WTC11 (cell line): Measurements from ENCODE around the gene KCNJ1. TPM values are rescaled to one million over a fixed set of nuclear protein-coding genes. Genes with fewer than 3 reads are reported as not detected.

Source experiments
- ATAC-seq: fragments of 200-7000 bp; cut with Tn5 transposase; 2 replicates; pipeline ENCODE4 v1.10.0; 2021; ENCODE audit warnings: mild to moderate bottlenecking, moderate library complexity
- CTCF ChIA-PET: fragments of 300-600 bp; sonication (Branson Sonifier 250); formaldehyde crosslinking; loops from one replicate; lab custom pipeline; 2021; ENCODE audit warnings: antibody characterized with exemption; lab: Charles Lee
- POLR2A ChIA-PET: fragments of 350-600 bp; sonication (Branson Sonifier 250); formaldehyde crosslinking; loops from one replicate; lab custom pipeline; 2021; ENCODE audit warnings: antibody characterized with exemption; lab: Charles Lee
- DNase-seq: peaks from one replicate; pipeline ENCODE4 v3.0.0; 2021; ENCODE audit warnings: low spot score
- H3K27ac Mint-ChIP-seq: 2 replicates; pipeline ENCODE4 v1.8.0; 2021; ENCODE audit warnings: mixed read lengths
- H3K27me3 Mint-ChIP-seq: 2 replicates; pipeline ENCODE4 v1.8.0; 2021; ENCODE audit warnings: low read depth, mild to moderate bottlenecking, moderate library complexity, mixed read lengths
- H3K36me3 Mint-ChIP-seq: 2 replicates; pipeline ENCODE4 v1.8.0; 2021; ENCODE audit warnings: mixed read lengths
- H3K4me1 Mint-ChIP-seq: 2 replicates; pipeline ENCODE4 v1.8.0; 2022; ENCODE audit warnings: mixed read lengths
- H3K4me3 Mint-ChIP-seq: 2 replicates; pipeline ENCODE4 v1.8.0; 2021; ENCODE audit warnings: mild to moderate bottlenecking, moderate library complexity, mixed read lengths
- H3K9me3 Mint-ChIP-seq: 2 replicates; pipeline ENCODE4 v1.8.0; 2021; ENCODE audit warnings: mixed read lengths
- CBFB ChIP-seq: sonication (generic); formaldehyde crosslinking; IDR thresholded peaks from 2 replicates; pipeline ENCODE4 v1.8.1; 2022; ENCODE audit warnings: mild to moderate bottlenecking, low read depth, missing genetic modification reagents
- ELF4 ChIP-seq: sonication (generic); formaldehyde crosslinking; IDR thresholded peaks from 2 replicates; pipeline ENCODE4 v1.8.1; 2022; ENCODE audit warnings: low read depth, mild to moderate bottlenecking, moderate library complexity, missing genetic modification reagents
- EMX1 ChIP-seq: fragments of 250-450 bp; sonication (Bioruptor Pico); IDR thresholded peaks from 2 replicates; pipeline ENCODE4 v1.8.0; 2021; ENCODE audit warnings: mild to moderate bottlenecking
- GABPB1 ChIP-seq: sonication (generic); formaldehyde crosslinking; IDR thresholded peaks from 2 replicates; pipeline ENCODE4 v1.8.1; 2023; ENCODE audit warnings: mild to moderate bottlenecking, missing genetic modification reagents
- GRHL2 ChIP-seq: fragments of 250-450 bp; sonication (Bioruptor Pico); IDR thresholded peaks from 2 replicates; pipeline ENCODE4 v1.8.0; 2022; ENCODE audit warnings: mild to moderate bottlenecking, moderate library complexity; ENCODE audit not compliant: insufficient replicate concordance, severe bottlenecking
- HMGA2 ChIP-seq: fragments of 250-450 bp; sonication (Bioruptor Pico); IDR thresholded peaks from 2 replicates; pipeline ENCODE4 v1.4.0; 2021; ENCODE audit warnings: mild to moderate bottlenecking, moderate library complexity
- MXD4 ChIP-seq: fragments of 250-450 bp; sonication (Bioruptor Pico); IDR thresholded peaks from 2 replicates; pipeline ENCODE4 v1.8.0; 2021; ENCODE audit warnings: mild to moderate bottlenecking, moderate library complexity, borderline replicate concordance
- NFYB ChIP-seq: sonication (generic); formaldehyde crosslinking; conservative IDR thresholded peaks from 2 replicates; pipeline ENCODE4 v1.8.0; 2022; ENCODE audit warnings: low read depth, missing genetic modification reagents
- NR1H2 ChIP-seq: sonication (generic); formaldehyde crosslinking; IDR thresholded peaks from 2 replicates; pipeline ENCODE4 v1.9.0; 2021; ENCODE audit warnings: mild to moderate bottlenecking, moderate library complexity, missing genetic modification reagents
- NR3C1 ChIP-seq: sonication (generic); formaldehyde crosslinking; conservative IDR thresholded peaks from 2 replicates; pipeline ENCODE4 v1.8.1; 2023; ENCODE audit warnings: low read depth, mild to moderate bottlenecking, missing genetic modification reagents
- RELA ChIP-seq: sonication (generic); formaldehyde crosslinking; IDR thresholded peaks from 2 replicates; pipeline ENCODE4 v1.8.1; 2022; ENCODE audit warnings: missing genetic modification reagents, mild to moderate bottlenecking, borderline replicate concordance
- RORB ChIP-seq: fragments of 250-450 bp; sonication (Bioruptor Pico); IDR thresholded peaks from 2 replicates; pipeline ENCODE4 v1.9.0; 2021; ENCODE audit warnings: mild to moderate bottlenecking
- ZNF138 ChIP-seq: sonication (generic); formaldehyde crosslinking; conservative IDR thresholded peaks from 2 replicates; pipeline ENCODE4 v1.8.1; 2022; ENCODE audit warnings: mild to moderate bottlenecking, moderate library complexity, missing genetic modification reagents
- ZNF219 ChIP-seq: sonication (generic); formaldehyde crosslinking; IDR thresholded peaks from 2 replicates; pipeline ENCODE4 v1.8.0; 2023; ENCODE audit warnings: missing genetic modification reagents, mild to moderate bottlenecking, borderline replicate concordance
- ZNF232 ChIP-seq: sonication (generic); formaldehyde crosslinking; IDR thresholded peaks from 2 replicates; pipeline ENCODE4 v1.8.0; 2022; ENCODE audit warnings: mild to moderate bottlenecking, missing genetic modification reagents
- ZNF671 ChIP-seq: fragments of 250-450 bp; sonication (Bioruptor Pico); IDR thresholded peaks from 2 replicates; pipeline ENCODE4 v1.8.0; 2021; ENCODE audit warnings: mild to moderate bottlenecking
- total RNA-seq: library from RNA; stranded (reverse); gene quantifications from 3 replicates; pipeline ENCODE4 v1.2.3, GENCODE V29; 2021
- TF ChIP-seq, protein P1 (sequence below): sonication (generic); formaldehyde crosslinking; IDR thresholded peaks from 2 replicates; pipeline ENCODE4 v1.8.1; 2022; ENCODE audit warnings: mild to moderate bottlenecking, moderate library complexity, missing genetic modification reagents
- TF ChIP-seq, protein P2 (sequence below): fragments of 200-600 bp; IDR thresholded peaks from 2 replicates; pipeline ENCODE4 v1.8.0; 2022; ENCODE audit warnings: antibody characterized with exemption
- TF ChIP-seq, protein P3 (sequence below): sonication (generic); formaldehyde crosslinking; conservative IDR thresholded peaks from 2 replicates; pipeline ENCODE4 v1.8.1; 2023; ENCODE audit warnings: mild to moderate bottlenecking, low read depth, missing genetic modification reagents, moderate library complexity
- TF ChIP-seq, protein P4 (sequence below): fragments of 250-450 bp; sonication (Bioruptor Pico); IDR thresholded peaks from 2 replicates; pipeline ENCODE4 v1.9.0; 2021; ENCODE audit warnings: moderate library complexity, mild to moderate bottlenecking, inconsistent platforms, borderline replicate concordance
- TF ChIP-seq, protein P5 (sequence below): sonication (generic); formaldehyde crosslinking; IDR thresholded peaks from 2 replicates; pipeline ENCODE4 v1.8.1; 2022; ENCODE audit warnings: low read depth, mild to moderate bottlenecking, moderate library complexity, missing genetic modification reagents, borderline replicate concordance
- TF ChIP-seq, protein P6 (sequence below): sonication (generic); formaldehyde crosslinking; IDR thresholded peaks from 2 replicates; pipeline ENCODE4 v1.8.0; 2022; ENCODE audit warnings: mild to moderate bottlenecking, missing genetic modification reagents
- TF ChIP-seq, protein P7 (sequence below): sonication (generic); formaldehyde crosslinking; IDR thresholded peaks from 2 replicates; pipeline ENCODE4 v1.8.1; 2022; ENCODE audit warnings: mild to moderate bottlenecking, missing genetic modification reagents, moderate library complexity, borderline replicate concordance

KCNJ1 gene
- total RNA-seq, 1 experiment from 2014 or later, result 0.24 TPM

DNA sequence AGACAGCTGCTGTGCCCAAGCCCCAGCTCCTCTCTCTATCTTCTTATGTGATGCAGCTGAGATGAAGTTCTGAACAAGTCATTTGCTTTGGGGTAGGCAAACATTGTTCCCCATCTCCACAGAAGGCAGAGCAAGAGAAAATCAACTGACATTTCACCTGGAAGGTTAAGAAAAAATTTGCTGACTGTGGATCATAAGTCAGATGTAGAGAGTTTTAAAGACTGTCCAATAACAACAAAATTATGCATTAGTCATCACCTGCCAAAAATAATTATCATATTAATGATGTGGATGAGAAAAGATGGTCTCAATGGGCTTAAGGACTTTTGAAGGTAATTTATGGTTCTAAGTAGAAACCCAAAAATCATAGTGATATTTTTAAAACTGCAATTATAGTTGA, 59.2 kb downstream of the KCNJ1 start:
- no peak for TF ChIP-seq GABPB1 (CRISPR knock-in tag)
- no peak for TF ChIP-seq MXD4 (CRISPR knock-in tag)
- no peak for TF ChIP-seq EMX1 (CRISPR knock-in tag)
- TF ChIP-seq, protein P1, sequence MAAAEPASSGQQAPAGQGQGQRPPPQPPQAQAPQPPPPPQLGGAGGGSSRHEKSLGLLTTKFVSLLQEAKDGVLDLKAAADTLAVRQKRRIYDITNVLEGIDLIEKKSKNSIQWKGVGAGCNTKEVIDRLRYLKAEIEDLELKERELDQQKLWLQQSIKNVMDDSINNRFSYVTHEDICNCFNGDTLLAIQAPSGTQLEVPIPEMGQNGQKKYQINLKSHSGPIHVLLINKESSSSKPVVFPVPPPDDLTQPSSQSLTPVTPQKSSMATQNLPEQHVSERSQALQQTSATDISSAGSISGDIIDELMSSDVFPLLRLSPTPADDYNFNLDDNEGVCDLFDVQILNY, result no peak
- no peak for TF ChIP-seq ZNF232 (CRISPR knock-in tag)
- TF ChIP-seq, protein P2, sequence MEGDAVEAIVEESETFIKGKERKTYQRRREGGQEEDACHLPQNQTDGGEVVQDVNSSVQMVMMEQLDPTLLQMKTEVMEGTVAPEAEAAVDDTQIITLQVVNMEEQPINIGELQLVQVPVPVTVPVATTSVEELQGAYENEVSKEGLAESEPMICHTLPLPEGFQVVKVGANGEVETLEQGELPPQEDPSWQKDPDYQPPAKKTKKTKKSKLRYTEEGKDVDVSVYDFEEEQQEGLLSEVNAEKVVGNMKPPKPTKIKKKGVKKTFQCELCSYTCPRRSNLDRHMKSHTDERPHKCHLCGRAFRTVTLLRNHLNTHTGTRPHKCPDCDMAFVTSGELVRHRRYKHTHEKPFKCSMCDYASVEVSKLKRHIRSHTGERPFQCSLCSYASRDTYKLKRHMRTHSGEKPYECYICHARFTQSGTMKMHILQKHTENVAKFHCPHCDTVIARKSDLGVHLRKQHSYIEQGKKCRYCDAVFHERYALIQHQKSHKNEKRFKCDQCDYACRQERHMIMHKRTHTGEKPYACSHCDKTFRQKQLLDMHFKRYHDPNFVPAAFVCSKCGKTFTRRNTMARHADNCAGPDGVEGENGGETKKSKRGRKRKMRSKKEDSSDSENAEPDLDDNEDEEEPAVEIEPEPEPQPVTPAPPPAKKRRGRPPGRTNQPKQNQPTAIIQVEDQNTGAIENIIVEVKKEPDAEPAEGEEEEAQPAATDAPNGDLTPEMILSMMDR, result no peak
- no peak for TF ChIP-seq RORB (CRISPR knock-in tag)
- TF ChIP-seq GRHL2 (CRISPR knock-in tag), result no peak
- no peak for TF ChIP-seq ZNF671
- no peak for TF ChIP-seq NR1H2 (CRISPR knock-in tag)
- TF ChIP-seq CBFB (CRISPR knock-in tag), result no peak
- TF ChIP-seq, protein P3, sequence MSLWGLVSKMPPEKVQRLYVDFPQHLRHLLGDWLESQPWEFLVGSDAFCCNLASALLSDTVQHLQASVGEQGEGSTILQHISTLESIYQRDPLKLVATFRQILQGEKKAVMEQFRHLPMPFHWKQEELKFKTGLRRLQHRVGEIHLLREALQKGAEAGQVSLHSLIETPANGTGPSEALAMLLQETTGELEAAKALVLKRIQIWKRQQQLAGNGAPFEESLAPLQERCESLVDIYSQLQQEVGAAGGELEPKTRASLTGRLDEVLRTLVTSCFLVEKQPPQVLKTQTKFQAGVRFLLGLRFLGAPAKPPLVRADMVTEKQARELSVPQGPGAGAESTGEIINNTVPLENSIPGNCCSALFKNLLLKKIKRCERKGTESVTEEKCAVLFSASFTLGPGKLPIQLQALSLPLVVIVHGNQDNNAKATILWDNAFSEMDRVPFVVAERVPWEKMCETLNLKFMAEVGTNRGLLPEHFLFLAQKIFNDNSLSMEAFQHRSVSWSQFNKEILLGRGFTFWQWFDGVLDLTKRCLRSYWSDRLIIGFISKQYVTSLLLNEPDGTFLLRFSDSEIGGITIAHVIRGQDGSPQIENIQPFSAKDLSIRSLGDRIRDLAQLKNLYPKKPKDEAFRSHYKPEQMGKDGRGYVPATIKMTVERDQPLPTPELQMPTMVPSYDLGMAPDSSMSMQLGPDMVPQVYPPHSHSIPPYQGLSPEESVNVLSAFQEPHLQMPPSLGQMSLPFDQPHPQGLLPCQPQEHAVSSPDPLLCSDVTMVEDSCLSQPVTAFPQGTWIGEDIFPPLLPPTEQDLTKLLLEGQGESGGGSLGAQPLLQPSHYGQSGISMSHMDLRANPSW, result no peak
- Mint-ChIP-seq H3K9me3 (0 out of 2 replicates have a peak, but pooled peaks cover 3% of the 10 kb centered on the region), H3K36me3 (no peaks in the 10 kb centered on the region), H3K27ac (no peak overlapping the region), H3K4me1 (peaks cover 14% of the 10 kb centered on the region), H3K4me3 (no peak overlapping the region), H3K27me3 (peaks cover 3% of the 10 kb centered on the region; the same call in 1 of the 2 replicates)
- DNase-seq (no peak), ATAC-seq (no peak)
- ChIA-PET POLR2A (no interaction called here), CTCF (interaction anchor here (0.8 to 3.2 kb wide), 2 partner anchors 18 to 23 kb away, joined by 3 to 12 read pairs; no protein-coding TSS in a partner anchor)

DNA sequence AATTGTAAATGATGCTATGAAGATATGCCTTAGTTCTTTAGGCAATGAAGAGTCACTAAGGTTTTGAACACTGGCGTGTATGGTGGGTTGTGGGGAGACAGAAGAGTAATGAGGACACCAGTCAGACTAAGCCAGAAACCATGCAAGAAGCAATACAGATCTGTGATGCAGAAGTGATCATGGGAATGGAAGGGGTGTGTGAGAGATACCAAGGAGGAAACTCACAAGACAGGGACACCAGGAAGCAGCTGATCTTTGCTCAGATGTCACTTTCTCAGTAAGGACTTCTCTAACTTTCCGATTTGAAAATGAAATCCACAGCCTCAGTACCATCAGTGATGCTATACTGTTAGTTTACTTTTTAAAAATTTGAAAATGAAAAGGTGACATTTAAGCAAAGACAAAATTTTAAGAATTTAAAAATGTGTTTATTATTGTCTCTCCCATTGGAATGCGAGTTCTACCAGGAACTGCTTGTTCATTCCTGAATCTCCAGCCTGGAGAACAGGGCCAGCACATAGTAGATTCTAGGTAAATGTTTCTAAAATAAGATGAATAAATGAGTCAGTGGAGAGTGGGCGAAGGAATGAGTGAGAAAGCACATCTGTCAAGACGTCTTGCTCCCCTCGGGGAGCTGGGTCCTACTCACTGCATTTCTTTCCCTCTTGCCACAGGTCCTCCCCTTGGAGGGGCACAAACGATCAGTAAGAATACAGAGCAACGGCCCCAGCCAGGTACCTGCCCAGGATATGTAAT, 60.4 kb downstream of the KCNJ1 start:
- Mint-ChIP-seq H3K9me3 (0 out of 2 replicates have a peak, but pooled peaks cover 3% of the 10 kb centered on the region), H3K27me3 (peaks cover 3% of the 10 kb centered on the region; the same call in 1 of the 2 replicates), H3K27ac (no peak overlapping the region), H3K4me1 (peaks cover 16% of the 10 kb centered on the region), H3K36me3 (no peaks in the 10 kb centered on the region), H3K4me3 (no peak overlapping the region)
- DNase-seq (no peak), ATAC-seq (no peak)
- CTCF ChIA-PET, result interaction anchor here (3.2 kb wide), 1 partner anchor 25 kb away, joined by 12 read pairs; no protein-coding TSS in a partner anchor
- POLR2A ChIA-PET, result no interaction called here
- TF ChIP-seq ZNF671, result no peak
- TF ChIP-seq, protein P1, result no peak
- no peak for TF ChIP-seq ZNF219
- TF ChIP-seq, protein P4, sequence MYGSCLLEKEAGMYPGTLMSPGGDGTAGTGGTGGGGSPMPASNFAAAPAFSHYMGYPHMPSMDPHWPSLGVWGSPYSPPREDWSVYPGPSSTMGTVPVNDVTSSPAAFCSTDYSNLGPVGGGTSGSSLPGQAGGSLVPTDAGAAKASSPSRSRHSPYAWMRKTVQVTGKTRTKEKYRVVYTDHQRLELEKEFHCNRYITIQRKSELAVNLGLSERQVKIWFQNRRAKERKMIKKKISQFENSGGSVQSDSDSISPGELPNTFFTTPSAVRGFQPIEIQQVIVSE (CRISPR knock-in tag), result no peak
- no peak for TF ChIP-seq ELF4 (CRISPR knock-in tag)
- no peak for TF ChIP-seq HMGA2
- no peak for TF ChIP-seq RELA (CRISPR knock-in tag)
- no peak for TF ChIP-seq ZNF138
- TF ChIP-seq, protein P5, sequence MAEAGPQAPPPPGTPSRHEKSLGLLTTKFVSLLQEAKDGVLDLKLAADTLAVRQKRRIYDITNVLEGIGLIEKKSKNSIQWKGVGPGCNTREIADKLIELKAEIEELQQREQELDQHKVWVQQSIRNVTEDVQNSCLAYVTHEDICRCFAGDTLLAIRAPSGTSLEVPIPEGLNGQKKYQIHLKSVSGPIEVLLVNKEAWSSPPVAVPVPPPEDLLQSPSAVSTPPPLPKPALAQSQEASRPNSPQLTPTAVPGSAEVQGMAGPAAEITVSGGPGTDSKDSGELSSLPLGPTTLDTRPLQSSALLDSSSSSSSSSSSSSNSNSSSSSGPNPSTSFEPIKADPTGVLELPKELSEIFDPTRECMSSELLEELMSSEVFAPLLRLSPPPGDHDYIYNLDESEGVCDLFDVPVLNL (CRISPR knock-in tag), result no peak
- TF ChIP-seq NR3C1 (CRISPR knock-in tag), result no peak
- TF ChIP-seq, protein P6, sequence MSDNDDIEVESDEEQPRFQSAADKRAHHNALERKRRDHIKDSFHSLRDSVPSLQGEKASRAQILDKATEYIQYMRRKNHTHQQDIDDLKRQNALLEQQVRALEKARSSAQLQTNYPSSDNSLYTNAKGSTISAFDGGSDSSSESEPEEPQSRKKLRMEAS (CRISPR knock-in tag), result no peak
- no peak for TF ChIP-seq NFYB (CRISPR knock-in tag)
- TF ChIP-seq, protein P7, sequence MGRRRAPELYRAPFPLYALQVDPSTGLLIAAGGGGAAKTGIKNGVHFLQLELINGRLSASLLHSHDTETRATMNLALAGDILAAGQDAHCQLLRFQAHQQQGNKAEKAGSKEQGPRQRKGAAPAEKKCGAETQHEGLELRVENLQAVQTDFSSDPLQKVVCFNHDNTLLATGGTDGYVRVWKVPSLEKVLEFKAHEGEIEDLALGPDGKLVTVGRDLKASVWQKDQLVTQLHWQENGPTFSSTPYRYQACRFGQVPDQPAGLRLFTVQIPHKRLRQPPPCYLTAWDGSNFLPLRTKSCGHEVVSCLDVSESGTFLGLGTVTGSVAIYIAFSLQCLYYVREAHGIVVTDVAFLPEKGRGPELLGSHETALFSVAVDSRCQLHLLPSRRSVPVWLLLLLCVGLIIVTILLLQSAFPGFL (CRISPR knock-in tag), result no peak
